ENCODE measurements around the gene RPL18.

DNA sequence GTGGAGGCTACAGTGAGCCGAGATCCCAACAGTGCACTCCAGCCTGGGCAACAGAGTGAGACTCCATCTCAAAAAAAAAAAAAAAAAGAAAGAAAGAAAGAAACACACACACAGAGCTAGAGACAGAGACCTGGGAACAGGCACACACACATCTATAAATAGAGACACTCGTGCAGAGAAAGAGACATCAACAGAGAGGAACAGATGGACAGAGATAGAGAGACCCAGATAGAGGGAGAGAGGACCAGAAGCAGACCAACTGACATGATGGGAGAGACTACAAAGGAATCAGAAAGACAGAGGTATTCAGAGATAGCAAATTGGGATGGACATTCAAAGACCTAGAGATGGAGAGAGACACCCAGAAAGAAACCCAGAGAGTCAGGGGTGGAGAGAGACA, 29.2 kb upstream of the RPL18 start:
- TF ChIP-seq, protein P1, sequence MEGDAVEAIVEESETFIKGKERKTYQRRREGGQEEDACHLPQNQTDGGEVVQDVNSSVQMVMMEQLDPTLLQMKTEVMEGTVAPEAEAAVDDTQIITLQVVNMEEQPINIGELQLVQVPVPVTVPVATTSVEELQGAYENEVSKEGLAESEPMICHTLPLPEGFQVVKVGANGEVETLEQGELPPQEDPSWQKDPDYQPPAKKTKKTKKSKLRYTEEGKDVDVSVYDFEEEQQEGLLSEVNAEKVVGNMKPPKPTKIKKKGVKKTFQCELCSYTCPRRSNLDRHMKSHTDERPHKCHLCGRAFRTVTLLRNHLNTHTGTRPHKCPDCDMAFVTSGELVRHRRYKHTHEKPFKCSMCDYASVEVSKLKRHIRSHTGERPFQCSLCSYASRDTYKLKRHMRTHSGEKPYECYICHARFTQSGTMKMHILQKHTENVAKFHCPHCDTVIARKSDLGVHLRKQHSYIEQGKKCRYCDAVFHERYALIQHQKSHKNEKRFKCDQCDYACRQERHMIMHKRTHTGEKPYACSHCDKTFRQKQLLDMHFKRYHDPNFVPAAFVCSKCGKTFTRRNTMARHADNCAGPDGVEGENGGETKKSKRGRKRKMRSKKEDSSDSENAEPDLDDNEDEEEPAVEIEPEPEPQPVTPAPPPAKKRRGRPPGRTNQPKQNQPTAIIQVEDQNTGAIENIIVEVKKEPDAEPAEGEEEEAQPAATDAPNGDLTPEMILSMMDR (IDR thresholded peaks at IDR 0.05): no peak
- no peak for TF ChIP-seq POLR2A (IDR thresholded peaks at IDR 0.05)

All from lower leg skin (tissue), 3 donors.